LHCN-M2 (cell line): Measurements from ENCODE around the gene CGB2. TPM values are rescaled to one million over a fixed set of nuclear protein-coding genes. Genes with fewer than 3 reads are reported as not detected.
"Not testable (repeated sequence)": the region's sequence is repeated elsewhere in the genome, so short reads cannot be mapped to it uniquely, and the experiment has no call there.

Experiments used
- DNase-seq: peaks from one replicate; pipeline ENCODE4 v3.0.0-alpha.2; 2012; ENCODE audit warnings: low read depth
- total RNA-seq: library from RNA; depleted of rRNA; stranded (reverse); fragments of >200 nt; gene quantifications from 2 replicates; pipeline ENCODE4 v1.2.3, GENCODE V29; 2014

The CGB2 gene
- total RNA-seq, 1 experiment from 2014 or later: not detected

GRCh38 chr19:49036815-49037214 lies 5.1 kb downstream of the CGB2 start, which contains the start of gene CGB1:
TSS of gene CGB1 (minus strand) at chr19:49036895. CDS start at chr19:49036711, 184 bp downstream.
- not testable (repeated sequence) for DNase-seq

DNA sequence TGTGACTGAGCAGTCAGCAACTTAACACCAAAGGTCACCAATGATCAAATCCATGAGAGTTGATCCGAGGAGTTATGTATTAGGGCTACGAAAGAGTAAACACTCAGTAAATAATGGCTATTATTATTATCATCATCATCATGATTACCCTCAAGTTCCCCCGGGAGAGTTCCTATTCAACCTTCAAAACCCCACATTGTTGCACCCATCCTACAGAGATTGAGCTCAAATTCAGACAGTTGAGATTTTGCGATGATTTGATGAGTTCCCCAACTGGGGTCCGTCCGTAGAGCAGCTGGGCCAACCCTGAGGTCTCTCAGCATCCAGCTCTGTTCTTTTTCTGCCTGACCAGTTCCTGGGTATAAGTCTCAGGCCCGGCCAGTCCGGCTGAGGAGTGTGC lies 6.4 kb downstream of the CGB2 start:
- not testable (repeated sequence) for DNase-seq

GRCh38 chr19:49038557-49039276 lies 7.0 kb downstream of the CGB2 start:
- peak; percentile 74 for DNase-seq

DNA sequence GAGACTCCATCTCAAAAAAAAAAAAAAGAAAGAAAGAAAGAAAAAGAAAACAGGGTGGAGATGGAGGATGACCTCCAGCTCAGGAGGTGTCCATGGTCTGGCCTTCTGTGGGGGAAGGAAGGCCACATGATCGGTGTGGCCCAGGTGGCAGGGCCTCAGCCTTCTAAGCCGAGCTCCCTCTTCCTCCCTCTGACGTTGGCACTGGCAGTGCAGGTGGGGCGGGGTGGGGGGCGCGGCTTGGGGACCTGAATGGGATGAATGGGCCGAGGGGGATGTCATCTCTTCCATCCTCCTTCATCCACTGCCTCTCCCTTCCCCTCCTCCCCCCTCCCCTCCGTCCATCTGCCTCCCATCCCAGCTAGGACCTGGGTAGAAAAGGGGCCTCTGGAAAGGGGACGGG lies 8.0 kb downstream of the CGB2 start:
- not testable (repeated sequence) for DNase-seq

GRCh38 chr19:49042177-49042576 lies 10.5 kb downstream of the CGB2 start:
- DNase-seq: no peak

DNA sequence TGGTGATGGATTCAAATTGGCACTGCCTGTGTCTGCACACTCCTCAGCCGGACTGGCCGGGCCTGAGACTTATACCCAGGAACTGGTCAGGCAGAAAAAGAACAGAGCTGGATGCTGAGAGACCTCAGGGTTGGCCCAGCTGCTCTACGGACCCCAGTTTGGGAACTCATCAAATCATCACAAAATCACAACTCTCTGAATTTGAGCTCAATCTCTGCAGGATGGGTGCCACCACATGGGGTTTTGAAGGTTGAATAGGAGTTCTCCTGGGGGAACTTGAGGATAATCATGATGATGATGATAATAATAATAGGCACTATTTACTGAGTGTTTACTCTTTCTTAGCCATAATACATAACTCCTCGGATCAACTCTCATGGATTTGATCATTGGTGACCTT lies 11.0 kb downstream of the CGB2 start:
- DNase-seq: not testable (repeated sequence)

GRCh38 chr19:49043548-49043947 lies 11.9 kb downstream of the CGB2 start, which contains the start of gene CGB5:
TSS of gene CGB5 (plus strand) at chr19:49043848. CDS start at chr19:49044210, 362 bp downstream.
- not testable (repeated sequence) for DNase-seq

- not testable (repeated sequence) for DNase-seq
Observed at GRCh38 chr19:49049011-49049410, 17.3 kb downstream of the CGB2 start, which contains the start of gene CGB8. TSS of gene CGB8 (minus strand) at chr19:49049111. CDS start at chr19:49048739, 372 bp downstream.

GRCh38 chr19:49049834-49050233 lies 18.1 kb downstream of the CGB2 start:
- DNase-seq: not testable (repeated sequence)

DNA sequence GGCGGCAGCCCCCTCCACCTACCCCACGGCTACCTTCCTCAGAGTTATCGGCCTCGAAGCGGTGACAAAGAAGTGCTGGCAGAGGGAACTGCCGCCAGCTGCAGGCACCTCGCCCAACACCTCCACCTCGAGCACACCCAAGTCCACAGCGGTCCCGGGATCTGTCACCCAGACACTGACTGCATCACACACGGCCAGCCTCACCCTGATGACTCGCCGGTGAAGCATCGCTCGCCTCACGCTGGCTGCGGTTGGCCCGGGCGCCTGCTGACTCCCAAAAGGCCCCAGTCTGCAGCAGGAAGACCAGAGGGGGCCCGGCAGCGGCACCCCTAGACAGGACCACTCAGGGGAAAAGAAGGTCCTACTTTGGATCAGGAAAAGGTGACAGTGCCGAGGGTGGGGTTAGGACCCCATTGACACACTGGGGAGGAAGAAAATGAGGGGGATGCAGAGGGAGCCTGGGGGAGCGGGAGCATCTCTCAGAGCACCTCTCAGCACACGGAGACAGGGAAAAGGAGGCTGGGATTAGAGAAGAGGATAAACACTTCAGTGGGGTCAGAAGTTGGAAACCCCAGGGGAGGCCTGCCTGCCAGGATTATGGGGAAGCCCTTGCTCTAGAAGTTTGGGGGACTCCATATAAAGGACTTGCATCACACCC lies 18.8 kb downstream of the CGB2 start:
- DNase-seq: peak; percentile 69

- DNase-seq: peak; percentile 46
Observed at GRCh38 chr19:49056101-49056901, 24.6 kb downstream of the CGB2 start.

GRCh38 chr19:49056902-49057596 lies 25.4 kb downstream of the CGB2 start:
- DNase-seq: not testable (repeated sequence)

DNA sequence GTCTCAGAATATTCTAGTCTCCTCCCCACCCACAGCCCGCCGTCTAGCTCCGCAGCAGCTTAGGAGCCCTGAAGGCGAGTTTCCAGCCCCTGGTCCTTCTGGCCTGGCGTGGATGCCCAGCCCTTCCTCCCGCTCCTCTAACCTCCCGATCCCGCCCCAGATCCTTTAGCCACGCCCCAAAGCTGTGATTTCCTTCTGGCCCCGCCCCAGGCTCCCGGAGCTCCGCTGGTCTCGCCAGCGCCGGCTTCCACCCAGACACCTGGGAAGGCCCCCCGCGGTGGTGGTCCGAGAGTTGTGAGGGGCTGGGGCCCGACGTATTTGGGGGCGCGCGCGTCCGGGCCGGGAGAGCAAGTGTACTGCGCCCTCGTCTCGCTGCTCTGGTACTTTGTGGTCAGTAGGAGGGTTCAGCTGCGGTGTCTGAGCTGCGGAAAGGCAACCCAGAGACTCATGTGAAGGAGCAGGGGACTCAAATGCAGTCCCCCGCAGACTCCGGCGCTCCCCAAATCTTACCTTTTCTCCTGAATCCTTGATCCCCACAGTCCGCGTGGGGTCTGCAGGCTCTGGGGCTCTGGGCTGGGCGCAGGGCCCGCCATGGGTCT lies 26.0 kb downstream of the CGB2 start, which contains the start of gene CGB7:
Gene CGB7, minus strand, starts transcription at position 114 of the 599 bp plus-strand sequence. CDS start 2,374 bp downstream, outside the sequence.
- DNase-seq: peak; percentile 58

- DNase-seq: no peak
Observed at GRCh38 chr19:49058562-49058961, 26.9 kb downstream of the CGB2 start.

DNA sequence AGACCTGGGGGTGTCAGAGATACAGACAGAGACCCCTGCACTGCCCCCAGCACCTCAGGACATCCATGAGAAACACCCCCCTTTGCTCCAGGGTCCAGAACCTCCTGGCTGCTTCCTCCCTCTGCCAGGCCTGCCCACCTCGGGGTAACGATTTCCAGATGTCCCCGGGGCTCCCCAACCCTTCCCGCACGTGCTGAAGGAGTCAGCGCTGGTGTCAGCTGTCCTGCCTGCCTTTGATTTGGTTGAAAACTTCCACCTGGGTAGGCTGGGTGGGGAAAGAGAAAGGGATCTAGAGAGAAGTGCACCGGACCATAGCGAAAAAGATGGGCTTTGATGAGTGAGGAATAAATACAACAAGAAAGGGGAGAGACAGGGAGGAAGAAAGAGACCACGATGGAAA lies 27.4 kb downstream of the CGB2 start:
- DNase-seq: no peak

- DNase-seq: no peak
Observed at GRCh38 chr19:49061000-49061399, 29.3 kb downstream of the CGB2 start.

DNA sequence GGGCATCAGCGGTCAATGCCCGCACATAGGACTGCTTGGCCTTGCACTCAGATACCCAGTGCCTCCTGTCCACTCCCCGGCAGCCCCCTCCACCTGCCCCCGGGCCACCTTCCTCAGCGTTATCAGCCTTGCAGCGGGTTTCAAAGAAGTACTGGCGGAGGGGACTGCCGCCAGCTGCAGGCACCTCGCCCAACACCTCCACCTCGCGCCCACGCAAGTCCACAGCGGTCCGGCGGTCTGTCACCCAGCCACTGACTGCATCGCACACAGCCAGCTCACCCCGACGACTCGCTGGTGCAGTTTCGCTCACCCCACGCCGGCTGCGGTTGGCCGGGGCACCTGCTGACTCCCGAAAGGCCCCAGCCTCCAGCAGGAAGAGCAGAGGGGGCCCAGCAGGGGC lies 29.8 kb downstream of the CGB2 start:
- DNase-seq: no peak

DNA sequence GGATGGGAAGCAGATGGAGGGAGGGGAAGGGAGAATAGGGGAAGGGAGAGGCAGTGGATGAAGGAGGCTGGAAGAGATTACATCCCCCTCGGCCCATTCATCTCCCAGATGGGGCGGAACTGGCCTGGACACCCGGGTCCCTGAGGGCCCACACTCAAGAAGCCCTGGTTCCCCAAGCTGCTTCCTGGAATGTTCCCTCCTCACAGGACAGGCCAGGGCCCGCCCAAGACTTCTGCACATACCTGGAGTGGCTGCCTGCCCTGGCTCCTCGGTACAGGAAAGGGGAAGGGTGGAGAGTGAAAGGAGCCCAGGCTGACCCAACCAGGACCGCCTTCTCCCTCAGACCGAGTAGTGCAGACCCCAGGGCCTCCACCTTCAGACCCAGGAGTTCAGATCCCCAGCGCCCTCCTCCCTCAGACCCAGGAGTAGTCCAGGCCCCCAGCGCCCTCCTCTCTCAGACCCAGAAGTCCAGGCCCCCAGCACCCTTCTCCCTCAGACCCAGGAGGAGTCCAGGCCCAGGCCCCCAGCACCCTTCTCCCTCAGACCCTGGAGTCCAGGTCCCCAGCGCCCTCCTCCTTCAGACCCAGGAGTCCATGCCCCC lies 32.4 kb downstream of the CGB2 start:
- no peak for DNase-seq

DNA sequence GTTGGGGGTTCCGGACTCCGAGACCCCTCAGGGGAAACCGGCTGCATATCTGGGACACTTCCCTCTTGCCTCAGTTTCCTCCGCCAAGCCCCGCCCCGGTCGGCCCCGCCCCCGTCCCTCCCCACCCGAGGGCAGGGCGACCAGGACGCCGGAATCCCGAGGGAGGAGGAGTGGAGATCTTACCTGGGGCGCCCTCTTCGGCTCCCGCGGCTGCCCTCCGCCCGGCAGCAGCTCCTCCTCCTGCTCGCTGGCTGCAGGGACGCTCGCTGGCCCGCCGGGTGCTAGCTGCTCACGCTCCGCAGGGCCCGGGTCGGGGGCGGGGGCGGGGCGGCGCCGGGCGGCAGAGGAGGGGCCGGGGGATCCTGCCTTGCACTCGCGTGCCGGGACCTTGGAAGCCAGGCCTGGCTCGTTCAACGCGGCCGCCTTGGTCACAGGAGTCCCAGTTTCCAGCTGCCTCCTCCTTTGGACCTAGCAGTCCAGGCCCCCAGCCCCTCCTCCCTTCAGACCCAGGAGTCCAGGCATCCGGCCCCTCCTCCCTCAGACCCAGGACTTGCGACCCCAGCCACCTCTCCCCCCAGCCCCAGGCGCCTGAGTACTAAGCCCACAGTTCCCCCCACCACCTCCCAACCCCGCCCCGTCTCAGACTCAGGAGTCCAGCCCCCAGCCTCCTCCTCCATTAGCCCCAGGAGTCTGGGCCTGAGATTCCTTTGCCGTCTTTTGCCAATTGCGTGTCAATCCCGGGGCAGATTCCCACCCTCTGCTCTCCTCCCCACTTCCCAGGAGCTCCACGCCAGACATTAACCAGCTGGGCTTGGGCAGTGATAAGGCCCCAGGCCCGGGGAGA lies 33.3 kb downstream of the CGB2 start, which contains the start of gene NTF4:
Gene NTF4, minus strand, starts transcription at position 51 of the 844 bp plus-strand sequence. CDS start 2,821 bp downstream, outside the sequence.
- no peak for DNase-seq
